OCI-LY7 (cell line): ENCODE results near the gene LRRTM3.

Experiments used
- EZH2phosphoT487 ChIP-seq: fragments of 200-600 bp; sonication (generic); IDR thresholded peaks from 2 replicates; pipeline ENCODE4 v1.6.1; 2018; ENCODE audit warnings: low read depth, borderline replicate concordance, mild to moderate bottlenecking, mixed run types, antibody characterized with exemption, low read length, moderate library complexity, mixed read lengths
- TF ChIP-seq, protein P1 (sequence below): fragments of 200-600 bp; sonication (generic); conservative IDR thresholded peaks from 2 replicates; pipeline ENCODE4 v1.5.1; 2014; ENCODE audit warnings: mild to moderate bottlenecking, antibody characterized with exemption, low read length, moderate library complexity, mixed read lengths

DNA sequence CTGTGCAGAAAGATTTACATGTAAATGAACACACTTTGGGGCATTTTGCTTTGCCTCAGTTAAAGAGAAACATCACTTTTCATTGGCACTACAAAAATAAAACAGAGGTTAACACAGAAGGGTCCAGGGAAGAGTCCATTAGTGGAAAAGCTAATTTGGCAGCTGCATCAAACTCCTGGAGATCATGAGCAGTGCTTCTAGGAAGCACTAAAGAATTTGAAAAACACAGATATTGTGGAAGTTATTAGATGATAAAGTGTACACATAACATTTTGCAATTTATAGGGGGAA is 161.2 kb downstream of the LRRTM3 start:
- TF ChIP-seq, protein P1, sequence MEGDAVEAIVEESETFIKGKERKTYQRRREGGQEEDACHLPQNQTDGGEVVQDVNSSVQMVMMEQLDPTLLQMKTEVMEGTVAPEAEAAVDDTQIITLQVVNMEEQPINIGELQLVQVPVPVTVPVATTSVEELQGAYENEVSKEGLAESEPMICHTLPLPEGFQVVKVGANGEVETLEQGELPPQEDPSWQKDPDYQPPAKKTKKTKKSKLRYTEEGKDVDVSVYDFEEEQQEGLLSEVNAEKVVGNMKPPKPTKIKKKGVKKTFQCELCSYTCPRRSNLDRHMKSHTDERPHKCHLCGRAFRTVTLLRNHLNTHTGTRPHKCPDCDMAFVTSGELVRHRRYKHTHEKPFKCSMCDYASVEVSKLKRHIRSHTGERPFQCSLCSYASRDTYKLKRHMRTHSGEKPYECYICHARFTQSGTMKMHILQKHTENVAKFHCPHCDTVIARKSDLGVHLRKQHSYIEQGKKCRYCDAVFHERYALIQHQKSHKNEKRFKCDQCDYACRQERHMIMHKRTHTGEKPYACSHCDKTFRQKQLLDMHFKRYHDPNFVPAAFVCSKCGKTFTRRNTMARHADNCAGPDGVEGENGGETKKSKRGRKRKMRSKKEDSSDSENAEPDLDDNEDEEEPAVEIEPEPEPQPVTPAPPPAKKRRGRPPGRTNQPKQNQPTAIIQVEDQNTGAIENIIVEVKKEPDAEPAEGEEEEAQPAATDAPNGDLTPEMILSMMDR: no peak
- TF ChIP-seq EZH2phosphoT487: no peak
